ENCODE results near the gene C1orf115.

C1orf115 gene

GRCh38 chr1:220734571-220735326 lies 44.6 kb downstream of the C1orf115 start:
- TF ChIP-seq TAF1 (IDR thresholded peaks at IDR 0.05; ENCODE audit: borderline replicate concordance, insufficient read depth, low read length): no peak
- TF ChIP-seq SIN3A (IDR thresholded peaks at IDR 0.05; ENCODE audit: borderline replicate concordance, insufficient read depth, low read length): no peak
- no peak for TF ChIP-seq FOXP2 (optimal IDR thresholded peaks at IDR 0.05; ENCODE audit: borderline replicate concordance, extremely low read depth, extremely low read length, insufficient read depth)
- TF ChIP-seq POLR2AphosphoS5 (IDR thresholded peaks at IDR 0.05; ENCODE audit: low read depth, low read length): no peak
- TF ChIP-seq, protein P1, sequence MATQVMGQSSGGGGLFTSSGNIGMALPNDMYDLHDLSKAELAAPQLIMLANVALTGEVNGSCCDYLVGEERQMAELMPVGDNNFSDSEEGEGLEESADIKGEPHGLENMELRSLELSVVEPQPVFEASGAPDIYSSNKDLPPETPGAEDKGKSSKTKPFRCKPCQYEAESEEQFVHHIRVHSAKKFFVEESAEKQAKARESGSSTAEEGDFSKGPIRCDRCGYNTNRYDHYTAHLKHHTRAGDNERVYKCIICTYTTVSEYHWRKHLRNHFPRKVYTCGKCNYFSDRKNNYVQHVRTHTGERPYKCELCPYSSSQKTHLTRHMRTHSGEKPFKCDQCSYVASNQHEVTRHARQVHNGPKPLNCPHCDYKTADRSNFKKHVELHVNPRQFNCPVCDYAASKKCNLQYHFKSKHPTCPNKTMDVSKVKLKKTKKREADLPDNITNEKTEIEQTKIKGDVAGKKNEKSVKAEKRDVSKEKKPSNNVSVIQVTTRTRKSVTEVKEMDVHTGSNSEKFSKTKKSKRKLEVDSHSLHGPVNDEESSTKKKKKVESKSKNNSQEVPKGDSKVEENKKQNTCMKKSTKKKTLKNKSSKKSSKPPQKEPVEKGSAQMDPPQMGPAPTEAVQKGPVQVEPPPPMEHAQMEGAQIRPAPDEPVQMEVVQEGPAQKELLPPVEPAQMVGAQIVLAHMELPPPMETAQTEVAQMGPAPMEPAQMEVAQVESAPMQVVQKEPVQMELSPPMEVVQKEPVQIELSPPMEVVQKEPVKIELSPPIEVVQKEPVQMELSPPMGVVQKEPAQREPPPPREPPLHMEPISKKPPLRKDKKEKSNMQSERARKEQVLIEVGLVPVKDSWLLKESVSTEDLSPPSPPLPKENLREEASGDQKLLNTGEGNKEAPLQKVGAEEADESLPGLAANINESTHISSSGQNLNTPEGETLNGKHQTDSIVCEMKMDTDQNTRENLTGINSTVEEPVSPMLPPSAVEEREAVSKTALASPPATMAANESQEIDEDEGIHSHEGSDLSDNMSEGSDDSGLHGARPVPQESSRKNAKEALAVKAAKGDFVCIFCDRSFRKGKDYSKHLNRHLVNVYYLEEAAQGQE (IDR thresholded peaks at IDR 0.05; ENCODE audit: insufficient read depth in 1 of 2, low read depth in 2 of 2, low read length in 2 of 2): no peak

DNA sequence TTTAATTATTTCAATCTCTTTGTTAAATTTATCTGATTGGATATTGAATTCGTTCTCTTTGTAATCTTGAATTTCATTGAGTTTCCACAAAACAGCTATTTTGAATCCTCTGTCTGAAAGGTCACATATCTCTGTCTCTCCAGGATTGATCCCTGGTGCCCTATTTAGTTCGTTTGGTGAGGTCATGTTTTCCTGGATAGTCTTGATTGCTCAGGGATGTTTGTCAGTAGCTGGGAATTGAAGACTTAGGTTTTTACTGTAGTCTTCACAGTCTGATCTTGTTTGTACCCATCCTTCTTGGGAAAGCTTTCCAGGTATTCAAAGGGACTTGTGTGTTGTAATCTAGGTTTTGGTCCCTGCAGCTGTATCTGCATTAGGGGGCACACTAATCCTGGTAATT lies 51.2 kb downstream of the C1orf115 start:
- TF ChIP-seq SIN3A (IDR thresholded peaks at IDR 0.05; ENCODE audit: borderline replicate concordance, insufficient read depth, low read length) (no peak), FOXP2 (optimal IDR thresholded peaks at IDR 0.05; ENCODE audit: borderline replicate concordance, extremely low read depth, extremely low read length, insufficient read depth) (no peak), POLR2AphosphoS5 (IDR thresholded peaks at IDR 0.05; ENCODE audit: low read depth, low read length) (no peak), TAF1 (IDR thresholded peaks at IDR 0.05; ENCODE audit: borderline replicate concordance, insufficient read depth, low read length) (no peak)
- TF ChIP-seq, protein P1 (IDR thresholded peaks at IDR 0.05; ENCODE audit: insufficient read depth in 1 of 2, low read depth in 2 of 2, low read length in 2 of 2): no peak

GRCh38 chr1:220741825-220742224 lies 51.7 kb downstream of the C1orf115 start:
- TF ChIP-seq, protein P1 (IDR thresholded peaks at IDR 0.05; ENCODE audit: insufficient read depth in 1 of 2, low read depth in 2 of 2, low read length in 2 of 2): no peak
- TF ChIP-seq TAF1 (IDR thresholded peaks at IDR 0.05; ENCODE audit: borderline replicate concordance, insufficient read depth, low read length): no peak
- no peak for TF ChIP-seq FOXP2 (optimal IDR thresholded peaks at IDR 0.05; ENCODE audit: borderline replicate concordance, extremely low read depth, extremely low read length, insufficient read depth)
- TF ChIP-seq SIN3A (IDR thresholded peaks at IDR 0.05; ENCODE audit: borderline replicate concordance, insufficient read depth, low read length): no peak
- TF ChIP-seq POLR2AphosphoS5 (IDR thresholded peaks at IDR 0.05; ENCODE audit: low read depth, low read length): no peak

GRCh38 chr1:220742520-220742919 lies 52.4 kb downstream of the C1orf115 start:
- TF ChIP-seq TAF1 (IDR thresholded peaks at IDR 0.05; ENCODE audit: borderline replicate concordance, insufficient read depth, low read length) (no peak), SIN3A (IDR thresholded peaks at IDR 0.05; ENCODE audit: borderline replicate concordance, insufficient read depth, low read length) (no peak), FOXP2 (optimal IDR thresholded peaks at IDR 0.05; ENCODE audit: borderline replicate concordance, extremely low read depth, extremely low read length, insufficient read depth) (no peak), POLR2AphosphoS5 (IDR thresholded peaks at IDR 0.05; ENCODE audit: low read depth, low read length) (no peak)
- TF ChIP-seq, protein P1 (IDR thresholded peaks at IDR 0.05; ENCODE audit: insufficient read depth in 1 of 2, low read depth in 2 of 2, low read length in 2 of 2): no peak

Data from PFSK-1 (cell line).